ENCODE measurements around the gene NSG1. TPM values are rescaled to one million over a fixed set of nuclear protein-coding genes. Genes with fewer than 3 reads are reported as not detected.

NSG1 gene
- total and polyA plus RNA-seq, 2 of the 4 experiments (the other 2 are of a cell fraction): 0.72 to 1.6 TPM

GRCh38 chr4:4368809-4369580, 17.9 kb upstream of the NSG1 start:
- no peak overlapping the region for H3K9ac ChIP-seq (ENCODE audit: low read depth, low read length)
- no peak overlapping the region for H2AFZ ChIP-seq (replicated peaks; ENCODE audit: low read length, poor library complexity)
- H3K4me1 ChIP-seq (ENCODE audit: control insufficient read depth, insufficient read depth, low read length): no peaks in the 10 kb centered on the region
- in situ Hi-C loops (cut with MboI; ENCODE audit: low sequenced_read_pairs) (no loop called here), dilution Hi-C loops (cut with HindIII; ENCODE audit: low sequenced_read_pairs, unreplicated experiment) (no loop called here), intact Hi-C loops (cut with micrococcal nuclease) (no loop called here)
- ChIA-PET CTCF (no interaction called here), POLR2A (ENCODE audit: unreplicated experiment) (no interaction called here)
- no peaks in the 10 kb centered on the region for H4K20me1 ChIP-seq (ENCODE audit: insufficient read depth, low read length)
- no peaks in the 10 kb centered on the region; the same call in none of the 2 replicates for H3K9me3 ChIP-seq (ENCODE audit: control insufficient read depth, insufficient read depth, low read length)
- no peak overlapping the region for H4K91ac ChIP-seq (ENCODE audit: insufficient read depth, low read depth, low read length)
- no peak overlapping the region for H2BK15ac ChIP-seq (ENCODE audit: low read depth, low read length)
- H2AK5ac ChIP-seq (ENCODE audit: low read depth, low read length): no peak overlapping the region
- H3K4ac ChIP-seq (ENCODE audit: low read depth, low read length): no peak overlapping the region
- no peaks in the 10 kb centered on the region for H3K9me1 ChIP-seq (ENCODE audit: insufficient read depth, low read length)
- H4K5ac ChIP-seq (ENCODE audit: low read depth, low read length): no peak overlapping the region
- H4K8ac ChIP-seq (ENCODE audit: low read depth in 2 of 2, low read length in 2 of 2): no peak overlapping the region
- no peaks in the 10 kb centered on the region for H3K36me3 ChIP-seq (ENCODE audit: control insufficient read depth, insufficient read depth, low read length)
- no peak overlapping the region for H3K27ac ChIP-seq (ENCODE audit: insufficient read depth, low read length)
- 60% methylated on average over 1 of the region's 11 CpGs; no CpG with 5 or more reads in 1 of the 2 experiments for WGBS, 2 experiments (ENCODE audit: extremely low coverage in 2 of 2, insufficient read length in 1 of 2)
- H2AK9ac ChIP-seq (replicated peaks; ENCODE audit: low read depth, low read length, poor library complexity): no peak overlapping the region
- BruUV-seq (replicated peaks): no TSS peak
- peaks cover 37% of the 10 kb centered on the region; the same call in 1 of the 2 replicates for H3K27me3 ChIP-seq (ENCODE audit: control insufficient read depth, insufficient read depth, low read length)
- H3K79me1 ChIP-seq (ENCODE audit: low read depth in 1 of 2, low read length in 2 of 2): no peaks in the 10 kb centered on the region
- no peak overlapping the region for H3K4me2 ChIP-seq (ENCODE audit: low read depth, low read length)
- ATAC-seq (ENCODE audit: low read depth) (peak; percentile 42; the same call in 1 of the 2 replicates), DNase-seq (no peak)
- H2BK120ac ChIP-seq (ENCODE audit: low read depth, low read length): no peak overlapping the region
- TF ChIP-seq MAFK (IDR thresholded peaks at IDR 0.05; ENCODE audit: low read depth, low read length) (no peak), MXI1 (IDR thresholded peaks at IDR 0.05; ENCODE audit: borderline replicate concordance, low read depth, low read length) (no peak), RCOR1 (IDR thresholded peaks at IDR 0.05; ENCODE audit: insufficient replicate concordance, low read length) (no peak), USF2 (IDR thresholded peaks at IDR 0.05; ENCODE audit: low read depth, low read length) (no peak), CHD1 (IDR thresholded peaks at IDR 0.05; ENCODE audit: low read depth, low read length) (no peak), RAD21 (IDR thresholded peaks at IDR 0.05; ENCODE audit: low read length) (no peak), ELK1 (IDR thresholded peaks at IDR 0.05; ENCODE audit: borderline replicate concordance, low read depth, low read length) (no peak), CTCF (conservative IDR thresholded peaks at IDR 0.05; ENCODE audit: low read depth, low read length) (no peak)
- no peak overlapping the region for H2BK5ac ChIP-seq (ENCODE audit: low read depth, low read length, poor library complexity, severe bottlenecking)
- no peak overlapping the region for H3K4me3 ChIP-seq (ENCODE audit: insufficient read depth, low read depth, low read length)
- H3K23ac ChIP-seq (ENCODE audit: low read depth, low read length): no peak overlapping the region
- H2BK20ac ChIP-seq (ENCODE audit: low read depth, low read length): no peak overlapping the region
- H3K56ac ChIP-seq (ENCODE audit: extremely low read depth, insufficient read depth, low read length): no peak overlapping the region
- no peak overlapping the region for H3K14ac ChIP-seq (replicated peaks; ENCODE audit: low read depth, low read length)
- H3K18ac ChIP-seq (ENCODE audit: low read depth, low read length): no peak overlapping the region
